WERI-Rb-1 (cell line): ENCODE measurements around the gene BCO1.

Experiments
- DNase-seq: peaks from one replicate; pipeline ENCODE4 v3.0.0-alpha.2; 2020
- H3K27ac ChIP-seq: fragments of 250-450 bp; sonication (Bioruptor Pico); 2 replicates; pipeline ENCODE4 v1.5.1; 2020; ENCODE audit warnings: mild to moderate bottlenecking, moderate library complexity
- H3K27me3 ChIP-seq: fragments of 250-450 bp; sonication (Bioruptor Pico); 2 replicates; pipeline ENCODE4 v1.5.1; 2021; ENCODE audit warnings: mild to moderate bottlenecking, low read depth, moderate library complexity; ENCODE audit not compliant: insufficient read depth, severe bottlenecking
- H3K36me3 ChIP-seq: fragments of 250-450 bp; sonication (Bioruptor Pico); 2 replicates; pipeline ENCODE4 v1.5.1; 2020; ENCODE audit warnings: mild to moderate bottlenecking, moderate library complexity
- H3K4me3 ChIP-seq: 2 replicates; pipeline ENCODE4 v1.5.1; 2011; ENCODE audit warnings: low read depth, mild to moderate bottlenecking, control low read depth, low read length
- H3K9me3 ChIP-seq: fragments of 250-450 bp; sonication (Bioruptor Pico); 2 replicates; pipeline ENCODE4 v1.5.1; 2021; ENCODE audit warnings: mild to moderate bottlenecking, moderate library complexity; ENCODE audit not compliant: severe bottlenecking
- TF ChIP-seq, protein P1 (sequence below): IDR thresholded peaks from 2 replicates; pipeline ENCODE4 v1.5.1; 2011; ENCODE audit warnings: low read depth, mild to moderate bottlenecking, control low read depth, inconsistent platforms, low read length

The BCO1 gene

GRCh38 chr16:81327011-81327410 is 88.5 kb downstream of the BCO1 start:
- TF ChIP-seq, protein P1, sequence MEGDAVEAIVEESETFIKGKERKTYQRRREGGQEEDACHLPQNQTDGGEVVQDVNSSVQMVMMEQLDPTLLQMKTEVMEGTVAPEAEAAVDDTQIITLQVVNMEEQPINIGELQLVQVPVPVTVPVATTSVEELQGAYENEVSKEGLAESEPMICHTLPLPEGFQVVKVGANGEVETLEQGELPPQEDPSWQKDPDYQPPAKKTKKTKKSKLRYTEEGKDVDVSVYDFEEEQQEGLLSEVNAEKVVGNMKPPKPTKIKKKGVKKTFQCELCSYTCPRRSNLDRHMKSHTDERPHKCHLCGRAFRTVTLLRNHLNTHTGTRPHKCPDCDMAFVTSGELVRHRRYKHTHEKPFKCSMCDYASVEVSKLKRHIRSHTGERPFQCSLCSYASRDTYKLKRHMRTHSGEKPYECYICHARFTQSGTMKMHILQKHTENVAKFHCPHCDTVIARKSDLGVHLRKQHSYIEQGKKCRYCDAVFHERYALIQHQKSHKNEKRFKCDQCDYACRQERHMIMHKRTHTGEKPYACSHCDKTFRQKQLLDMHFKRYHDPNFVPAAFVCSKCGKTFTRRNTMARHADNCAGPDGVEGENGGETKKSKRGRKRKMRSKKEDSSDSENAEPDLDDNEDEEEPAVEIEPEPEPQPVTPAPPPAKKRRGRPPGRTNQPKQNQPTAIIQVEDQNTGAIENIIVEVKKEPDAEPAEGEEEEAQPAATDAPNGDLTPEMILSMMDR: no peak
- H3K27ac ChIP-seq: no peak overlapping the region
- no peaks in the 10 kb centered on the region for H3K9me3 ChIP-seq
- no peak overlapping the region for H3K4me3 ChIP-seq
- no peak for DNase-seq
- no peaks in the 10 kb centered on the region for H3K27me3 ChIP-seq
- H3K36me3 ChIP-seq: no peaks in the 10 kb centered on the region

- Histone ChIP-seq H3K27ac (no peak overlapping the region), H3K4me3 (no peak overlapping the region), H3K27me3 (no peaks in the 10 kb centered on the region), H3K9me3 (no peaks in the 10 kb centered on the region), H3K36me3 (no peaks in the 10 kb centered on the region)
- no peak for DNase-seq
- TF ChIP-seq, protein P1: no peak
Observed at GRCh38 chr16:81327447-81328196, 89.1 kb downstream of the BCO1 start.

- Histone ChIP-seq H3K27ac (no peak overlapping the region), H3K36me3 (no peaks in the 10 kb centered on the region), H3K27me3 (no peaks in the 10 kb centered on the region), H3K9me3 (no peaks in the 10 kb centered on the region), H3K4me3 (no peak overlapping the region)
- no peak for DNase-seq
- TF ChIP-seq, protein P1: no peak
Observed at GRCh38 chr16:81329947-81330346, 91.5 kb downstream of the BCO1 start.

GRCh38 chr16:81333356-81333755 is 94.9 kb downstream of the BCO1 start:
- Histone ChIP-seq H3K27ac (no peak overlapping the region), H3K36me3 (no peaks in the 10 kb centered on the region), H3K27me3 (no peaks in the 10 kb centered on the region), H3K4me3 (no peak overlapping the region), H3K9me3 (no peaks in the 10 kb centered on the region)
- no peak for DNase-seq
- TF ChIP-seq, protein P1: no peak

DNA sequence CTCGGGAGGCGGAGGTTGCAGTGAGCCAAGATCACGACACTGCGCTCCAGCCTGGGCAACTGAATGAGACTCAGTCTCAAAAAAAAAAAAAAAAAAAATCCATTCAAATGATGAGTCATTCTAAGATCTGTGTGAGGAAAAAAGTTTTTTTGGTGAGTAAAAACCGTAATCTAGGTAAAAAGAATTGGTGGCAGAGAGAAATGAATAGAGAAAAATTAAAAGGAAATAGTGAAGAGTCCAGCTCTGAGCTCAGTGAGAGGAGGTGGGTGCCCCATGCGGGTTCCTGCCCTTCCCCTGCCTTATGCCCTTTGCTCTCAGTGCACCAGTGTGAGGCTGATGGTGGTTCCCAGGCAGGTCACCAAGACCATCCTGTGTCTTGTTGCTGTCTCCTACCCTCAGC is 97.2 kb downstream of the BCO1 start:
- H3K27ac ChIP-seq: no peak overlapping the region
- TF ChIP-seq, protein P1: no peak

GRCh38 chr16:81337097-81337496 is 98.6 kb downstream of the BCO1 start:
- Histone ChIP-seq H3K27me3 (no peaks in the 10 kb centered on the region), H3K36me3 (no peaks in the 10 kb centered on the region), H3K4me3 (no peak overlapping the region), H3K9me3 (no peaks in the 10 kb centered on the region), H3K27ac (no peak overlapping the region)
- DNase-seq: no peak
- TF ChIP-seq, protein P1: no peak

More for the DNA sequence above, 97.2 kb downstream of the BCO1 start:
- no peak overlapping the region for H3K4me3 ChIP-seq
- H3K9me3 ChIP-seq: no peaks in the 10 kb centered on the region
- DNase-seq: no peak
- no peaks in the 10 kb centered on the region for H3K36me3 ChIP-seq
- H3K27me3 ChIP-seq: no peaks in the 10 kb centered on the region
